Calu3 (cell line): ENCODE measurements around the gene CKS1B. TPM values are rescaled to one million over a fixed set of nuclear protein-coding genes. Genes with fewer than 3 reads are reported as not detected.
"Not testable (repeated sequence)": the region's sequence is repeated elsewhere in the genome, so short reads cannot be mapped to it uniquely, and the experiment has no call there.

Experiments used
- BruUV-seq: library from RNA; stranded (reverse); fragments of 400-500 nt; replicated peaks from 2 replicates; lab custom pipeline; 2021; lab: Mats Ljungman, UMichigan
- CTCF ChIA-PET: fragments of 300-600 bp; sonication (Branson Sonifier 250); formaldehyde crosslinking; loops from one replicate; lab custom pipeline; 2022; ENCODE audit warnings: antibody characterized with exemption; lab: Charles Lee
- DNase-seq: peaks from one replicate; pipeline ENCODE4 v3.0.0; 2022
- H3K27ac Mint-ChIP-seq: one replicate; pipeline ENCODE4 v1.8.0; 2022; ENCODE audit warnings: mixed read lengths; ENCODE audit not compliant: unreplicated experiment
- H3K27me3 Mint-ChIP-seq: one replicate; pipeline ENCODE4 v1.8.0; 2022; ENCODE audit warnings: mixed read lengths; ENCODE audit not compliant: unreplicated experiment
- H3K36me3 Mint-ChIP-seq: one replicate; pipeline ENCODE4 v1.8.0; 2022; ENCODE audit warnings: mild to moderate bottlenecking, moderate library complexity, mixed read lengths; ENCODE audit not compliant: insufficient read depth, unreplicated experiment
- H3K4me1 Mint-ChIP-seq: one replicate; pipeline ENCODE4 v1.8.0; 2022; ENCODE audit warnings: mild to moderate bottlenecking, low read depth, mixed read lengths; ENCODE audit not compliant: unreplicated experiment
- H3K4me3 Mint-ChIP-seq: one replicate; pipeline ENCODE4 v1.8.0; 2022; ENCODE audit warnings: mild to moderate bottlenecking, low read depth, moderate library complexity, mixed read lengths; ENCODE audit not compliant: unreplicated experiment
- H3K9me3 Mint-ChIP-seq: one replicate; pipeline ENCODE4 v1.8.0; 2022; ENCODE audit warnings: low read depth, mixed read lengths; ENCODE audit not compliant: unreplicated experiment
- intact Hi-C: fragments of 100-400 bp; cut with micrococcal nuclease; formaldehyde crosslinking; loops from one replicate; pipeline ENCODE4 v1.10.0; 2022; ENCODE audit not compliant: unreplicated experiment
- total RNA-seq: library from RNA; stranded (reverse); gene quantifications from 2 replicates; pipeline ENCODE4 v1.2.3, GENCODE V29; 2022
- TF ChIP-seq, protein P1 (sequence below): fragments of 200-600 bp; IDR thresholded peaks from one replicate; pipeline ENCODE4 v1.8.0; 2022; ENCODE audit warnings: antibody characterized with exemption; ENCODE audit not compliant: unreplicated experiment

Gene CKS1B
- total RNA-seq, 1 experiment from 2014 or later: 230 TPM

DNA sequence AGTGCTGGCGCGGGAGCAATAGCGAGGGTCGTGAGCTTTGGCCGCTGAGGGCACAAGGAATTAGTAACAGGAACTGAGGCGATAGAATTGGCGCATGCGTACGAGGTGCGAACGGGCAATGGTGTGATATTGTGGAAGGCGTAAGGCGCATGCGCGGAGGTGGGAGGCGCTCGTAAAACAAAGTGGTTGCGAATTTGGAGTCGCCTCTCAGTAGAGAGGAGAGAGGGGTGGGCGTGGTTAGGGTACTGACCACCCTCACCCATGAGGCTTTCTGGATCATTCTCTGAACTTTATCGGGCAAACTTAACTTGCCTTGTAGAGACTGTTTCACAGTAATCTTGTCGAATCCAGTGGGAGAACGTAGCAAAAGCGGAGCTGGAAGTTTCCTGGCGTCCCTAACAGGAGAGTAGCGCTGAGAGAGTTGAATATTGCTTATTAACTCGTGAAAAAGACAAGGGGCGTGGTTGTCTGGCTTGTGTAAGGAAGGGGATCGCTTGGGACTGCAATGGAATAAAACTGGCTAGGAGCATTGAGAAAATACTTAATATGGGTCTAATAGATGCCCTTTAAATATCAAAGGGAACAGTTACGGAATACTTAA is 427 bp downstream of the CKS1B start:
- CTCF ChIA-PET: interaction anchor here (0.9 to 1.0 kb wide), 3 partner anchors 10 to 110 kb away, joined by 3 to 5 read pairs (median 3); no protein-coding TSS in a partner anchor
- H3K9me3 Mint-ChIP-seq: no peaks in the 10 kb centered on the region
- H3K27ac Mint-ChIP-seq: no peak overlapping the region
- peaks cover 27% of the 10 kb centered on the region for H3K4me1 Mint-ChIP-seq
- H3K27me3 Mint-ChIP-seq: no peaks in the 10 kb centered on the region
- H3K36me3 Mint-ChIP-seq: peaks cover 14% of the 10 kb centered on the region
- peak; percentile 96 for DNase-seq
- intact Hi-C loops: loop anchor here (1.0 to 5.0 kb wide), 2 partner anchors 26 to 87 kb away; partner anchors contain the start of gene EFNA4
- no TSS peak for BruUV-seq
- TF ChIP-seq, protein P1, sequence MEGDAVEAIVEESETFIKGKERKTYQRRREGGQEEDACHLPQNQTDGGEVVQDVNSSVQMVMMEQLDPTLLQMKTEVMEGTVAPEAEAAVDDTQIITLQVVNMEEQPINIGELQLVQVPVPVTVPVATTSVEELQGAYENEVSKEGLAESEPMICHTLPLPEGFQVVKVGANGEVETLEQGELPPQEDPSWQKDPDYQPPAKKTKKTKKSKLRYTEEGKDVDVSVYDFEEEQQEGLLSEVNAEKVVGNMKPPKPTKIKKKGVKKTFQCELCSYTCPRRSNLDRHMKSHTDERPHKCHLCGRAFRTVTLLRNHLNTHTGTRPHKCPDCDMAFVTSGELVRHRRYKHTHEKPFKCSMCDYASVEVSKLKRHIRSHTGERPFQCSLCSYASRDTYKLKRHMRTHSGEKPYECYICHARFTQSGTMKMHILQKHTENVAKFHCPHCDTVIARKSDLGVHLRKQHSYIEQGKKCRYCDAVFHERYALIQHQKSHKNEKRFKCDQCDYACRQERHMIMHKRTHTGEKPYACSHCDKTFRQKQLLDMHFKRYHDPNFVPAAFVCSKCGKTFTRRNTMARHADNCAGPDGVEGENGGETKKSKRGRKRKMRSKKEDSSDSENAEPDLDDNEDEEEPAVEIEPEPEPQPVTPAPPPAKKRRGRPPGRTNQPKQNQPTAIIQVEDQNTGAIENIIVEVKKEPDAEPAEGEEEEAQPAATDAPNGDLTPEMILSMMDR: no peak
- no peak overlapping the region for H3K4me3 Mint-ChIP-seq

GRCh38 chr1:154975409-154976059 is 1.1 kb downstream of the CKS1B start:
- Mint-ChIP-seq H3K27me3 (no peaks in the 10 kb centered on the region), H3K4me1 (peaks cover 26% of the 10 kb centered on the region), H3K36me3 (peaks cover 18% of the 10 kb centered on the region), H3K27ac (no peak overlapping the region), H3K9me3 (no peaks in the 10 kb centered on the region), H3K4me3 (no peak overlapping the region)
- BruUV-seq: TSS peak; percentile 57
- TF ChIP-seq, protein P1: no peak
- no peak for DNase-seq
- CTCF ChIA-PET: interaction anchor here (0.9 to 1.0 kb wide), 3 partner anchors 9 to 110 kb away, joined by 3 to 5 read pairs (median 3); no protein-coding TSS in a partner anchor
- intact Hi-C loops: no loop called here

DNA sequence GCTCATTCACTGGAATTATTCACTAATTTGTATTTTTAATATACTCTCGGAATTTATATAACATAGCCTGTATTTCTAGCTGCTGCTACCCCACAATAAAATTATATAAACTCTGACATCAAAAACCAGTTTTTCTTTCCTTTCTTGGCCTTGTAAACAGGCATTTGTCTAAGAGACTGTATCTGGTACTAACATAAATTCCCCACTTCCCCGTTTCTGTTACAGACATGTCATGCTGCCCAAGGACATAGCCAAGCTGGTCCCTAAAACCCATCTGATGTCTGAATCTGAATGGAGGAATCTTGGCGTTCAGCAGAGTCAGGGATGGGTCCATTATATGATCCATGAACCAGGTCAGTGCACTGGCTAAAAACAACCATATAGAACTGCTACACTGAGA is 3.3 kb downstream of the CKS1B start:
- H3K4me3 Mint-ChIP-seq, H3K27me3 Mint-ChIP-seq, DNase-seq, H3K27ac Mint-ChIP-seq, CTCF ChIA-PET, H3K4me1 Mint-ChIP-seq, H3K9me3 Mint-ChIP-seq, intact Hi-C loops, BruUV-seq: not testable (repeated sequence)
- peaks cover 31% of the 10 kb centered on the region for H3K36me3 Mint-ChIP-seq

GRCh38 chr1:154978360-154978759 is 3.9 kb downstream of the CKS1B start:
- no peak overlapping the region for H3K4me3 Mint-ChIP-seq
- CTCF ChIA-PET: no interaction called here
- no peaks in the 10 kb centered on the region for H3K27me3 Mint-ChIP-seq
- no peak for DNase-seq
- H3K9me3 Mint-ChIP-seq: no peaks in the 10 kb centered on the region
- H3K4me1 Mint-ChIP-seq: no peaks in the 10 kb centered on the region
- TF ChIP-seq, protein P1: no peak
- BruUV-seq: no TSS peak
- H3K27ac Mint-ChIP-seq: no peak overlapping the region
- intact Hi-C loops: no loop called here
- H3K36me3 Mint-ChIP-seq: peaks cover 31% of the 10 kb centered on the region

DNA sequence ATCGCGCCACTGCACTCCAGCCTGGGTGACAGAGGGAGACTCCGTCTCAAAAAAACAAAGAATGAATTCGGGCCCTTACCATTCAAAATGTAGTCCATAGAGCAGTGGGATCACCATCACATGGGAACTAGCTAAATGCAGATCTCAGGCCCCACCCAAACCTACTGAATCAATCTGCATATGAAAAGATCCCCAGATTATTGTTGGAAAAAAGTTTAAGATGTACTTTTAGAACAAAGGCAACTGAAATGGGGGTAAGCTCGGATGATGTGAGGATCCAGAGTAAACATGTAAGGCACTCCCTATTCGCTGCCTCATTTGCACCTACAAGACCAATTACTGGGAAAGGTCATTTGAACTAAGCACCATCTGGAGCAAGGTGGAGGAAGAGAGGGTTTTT is 7.9 kb downstream of the CKS1B start:
- no peaks in the 10 kb centered on the region for H3K27me3 Mint-ChIP-seq
- H3K36me3 Mint-ChIP-seq: peaks cover 36% of the 10 kb centered on the region
- peaks cover 7% of the 10 kb centered on the region for H3K4me1 Mint-ChIP-seq
- no peak overlapping the region for H3K27ac Mint-ChIP-seq
- no TSS peak for BruUV-seq
- TF ChIP-seq, protein P1: no peak
- intact Hi-C loops: no loop called here
- no peaks in the 10 kb centered on the region for H3K9me3 Mint-ChIP-seq
- CTCF ChIA-PET: interaction anchor here (2.8 kb wide), 1 partner anchor 17 kb away, joined by 11 read pairs; no protein-coding TSS in a partner anchor
- H3K4me3 Mint-ChIP-seq: no peak overlapping the region
- no peak for DNase-seq
